Astrocyte (in vitro differentiated cells and primary cell): ENCODE data around the gene EPB41L1. TPM values are rescaled to one million over a fixed set of nuclear protein-coding genes. Genes with fewer than 3 reads are reported as not detected.

Source experiments
- DNase-seq: peaks from one replicate; pipeline ENCODE4 v3.0.0-alpha.2; 2010; ENCODE audit warnings: low read depth
- FAIRE-seq: peaks from 2 replicates; lab custom pipeline; 2011; peaks lifted over from hg19 to GRCh38; lab: Jason Lieb, UNC
- H2AFZ ChIP-seq: 2 replicates; pipeline ENCODE4 v1.6.0; 2012; ENCODE audit warnings: low read depth, low read length, inconsistent platforms
- H3K27ac ChIP-seq: 2 replicates; pipeline ENCODE4 v1.5.1; 2011; ENCODE audit warnings: low read depth, low read length, inconsistent platforms
- H3K27me3 ChIP-seq: 2 replicates; pipeline ENCODE4 v1.6.0; 2011; ENCODE audit warnings: low read length, inconsistent platforms; ENCODE audit not compliant: insufficient read depth
- H3K36me3 ChIP-seq: 2 replicates; pipeline ENCODE4 v1.5.1; 2011; ENCODE audit warnings: low read length, inconsistent platforms; ENCODE audit not compliant: insufficient read depth
- H3K4me1 ChIP-seq: 2 replicates; pipeline ENCODE4 v1.5.1; 2011; ENCODE audit warnings: low read length, inconsistent platforms; ENCODE audit not compliant: insufficient read depth
- H3K4me2 ChIP-seq: 2 replicates; pipeline ENCODE4 v1.6.0; 2012; ENCODE audit warnings: low read length, inconsistent platforms
- H3K4me3 ChIP-seq: 2 replicates; pipeline ENCODE4 v1.5.1; 2011; ENCODE audit warnings: low read depth, mild to moderate bottlenecking, low read length, inconsistent platforms; ENCODE audit not compliant: insufficient read depth
- H3K79me2 ChIP-seq: 2 replicates; pipeline ENCODE4 v1.6.0; 2012; ENCODE audit warnings: mild to moderate bottlenecking, low read length, inconsistent platforms; ENCODE audit not compliant: insufficient read depth
- H3K9ac ChIP-seq: 2 replicates; pipeline ENCODE4 v1.6.0; 2012; ENCODE audit warnings: mild to moderate bottlenecking, low read length, inconsistent platforms
- H3K9me3 ChIP-seq: 2 replicates; pipeline ENCODE4 v1.5.1; 2012; ENCODE audit warnings: low read depth, mild to moderate bottlenecking, low read length, inconsistent platforms; ENCODE audit not compliant: insufficient read depth
- H4K20me1 ChIP-seq: 2 replicates; pipeline ENCODE4 v1.6.0; 2012; ENCODE audit warnings: low read length, inconsistent platforms; ENCODE audit not compliant: insufficient read depth
- H3K27ac Mint-ChIP-seq: one replicate; pipeline ENCODE4 v1.8.0; 2021; ENCODE audit warnings: mild to moderate bottlenecking, mixed read lengths; ENCODE audit not compliant: unreplicated experiment
- H3K27me3 Mint-ChIP-seq: one replicate; pipeline ENCODE4 v1.8.0; 2021; ENCODE audit warnings: low read depth, mixed read lengths; ENCODE audit not compliant: unreplicated experiment
- H3K36me3 Mint-ChIP-seq: one replicate; pipeline ENCODE4 v1.8.0; 2021; ENCODE audit warnings: low read depth, mixed read lengths; ENCODE audit not compliant: unreplicated experiment
- H3K4me1 Mint-ChIP-seq: one replicate; pipeline ENCODE4 v1.8.0; 2021; ENCODE audit warnings: low read depth, mixed read lengths; ENCODE audit not compliant: unreplicated experiment
- H3K4me3 Mint-ChIP-seq: one replicate; pipeline ENCODE4 v1.8.0; 2021; ENCODE audit warnings: mild to moderate bottlenecking, moderate library complexity, mixed read lengths; ENCODE audit not compliant: unreplicated experiment
- H3K9me3 Mint-ChIP-seq: one replicate; pipeline ENCODE4 v1.8.0; 2021; ENCODE audit warnings: mild to moderate bottlenecking, mixed read lengths; ENCODE audit not compliant: unreplicated experiment
- EZH2 ChIP-seq: IDR thresholded peaks from 2 replicates; pipeline ENCODE4 v1.6.1; 2012; ENCODE audit warnings: mild to moderate bottlenecking, low read length, inconsistent platforms; ENCODE audit not compliant: insufficient read depth
- total RNA-seq: library from RNA; stranded (reverse); gene quantifications from 2 replicates; pipeline ENCODE4 v1.2.1, GENCODE V29; 2021
- TF ChIP-seq, protein P1 (sequence below): IDR thresholded peaks from 2 replicates; pipeline ENCODE4 v1.5.1; 2011; ENCODE audit warnings: low read depth, mild to moderate bottlenecking, inconsistent platforms, low read length, moderate library complexity; ENCODE audit not compliant: insufficient read depth

Gene EPB41L1
- total RNA-seq, 1 donor from 2014 or later = 39.4 TPM

DNA sequence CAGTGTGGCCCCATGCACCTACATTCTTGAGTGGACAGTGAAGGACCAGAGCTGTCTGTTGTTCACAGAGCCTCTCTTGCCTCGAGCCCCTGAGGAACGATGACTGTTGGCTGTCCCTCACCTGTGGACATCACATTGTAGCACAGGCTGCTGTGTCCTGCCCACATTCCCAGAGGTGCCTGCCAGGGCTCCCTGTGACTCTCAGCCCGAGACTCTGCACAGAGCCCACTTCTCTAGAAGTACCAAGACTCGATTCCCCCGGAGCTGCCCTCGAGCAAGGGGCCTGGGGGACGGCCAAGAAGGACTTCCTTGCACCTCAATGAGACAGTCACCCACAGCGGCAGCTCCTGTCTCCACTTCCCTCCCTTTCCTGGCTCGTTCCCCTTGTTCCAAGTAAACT is 123.0 kb downstream of the EPB41L1 start:
- FAIRE-seq = no peak

DNA sequence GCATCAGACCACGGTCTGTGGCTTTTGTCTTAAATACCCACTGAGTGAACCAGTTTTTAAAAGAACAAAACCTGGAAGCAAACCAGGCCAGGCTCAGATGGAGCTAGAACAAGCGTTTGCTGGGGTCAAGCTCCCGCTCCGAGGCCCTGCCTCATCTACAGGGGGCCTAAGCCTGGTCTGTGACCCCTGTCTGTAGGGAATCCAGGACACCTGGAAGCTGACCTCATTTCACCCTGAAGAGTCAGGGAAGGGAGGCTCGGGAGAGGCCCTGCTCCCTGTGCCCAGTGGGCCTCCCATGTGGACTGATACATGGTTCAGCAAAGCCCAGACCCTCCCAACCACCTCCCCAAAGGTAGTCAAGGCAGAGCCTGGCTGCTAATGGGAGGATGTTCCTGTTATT is 124.8 kb downstream of the EPB41L1 start:
- Mint-ChIP-seq H3K27me3 (peaks cover 20% of the 10 kb centered on the region), H3K9me3 (no peaks in the 10 kb centered on the region), H3K27ac (no peak overlapping the region), H3K4me1 (no peaks in the 10 kb centered on the region), H3K36me3 (no peaks in the 10 kb centered on the region), H3K4me3 (no peak overlapping the region)
- no peak overlapping the region for H2AFZ ChIP-seq
- H3K36me3 ChIP-seq = no peaks in the 10 kb centered on the region
- FAIRE-seq (no peak), DNase-seq (no peak)
- no peak overlapping the region for H3K4me2 ChIP-seq
- H3K4me3 ChIP-seq = no peak overlapping the region
- H3K27ac ChIP-seq = no peak overlapping the region
- H3K79me2 ChIP-seq = no peaks in the 10 kb centered on the region
- no peaks in the 10 kb centered on the region for H3K9me3 ChIP-seq
- H3K27me3 ChIP-seq = peaks cover 26% of the 10 kb centered on the region
- TF ChIP-seq EZH2 = no peak
- TF ChIP-seq, protein P1, sequence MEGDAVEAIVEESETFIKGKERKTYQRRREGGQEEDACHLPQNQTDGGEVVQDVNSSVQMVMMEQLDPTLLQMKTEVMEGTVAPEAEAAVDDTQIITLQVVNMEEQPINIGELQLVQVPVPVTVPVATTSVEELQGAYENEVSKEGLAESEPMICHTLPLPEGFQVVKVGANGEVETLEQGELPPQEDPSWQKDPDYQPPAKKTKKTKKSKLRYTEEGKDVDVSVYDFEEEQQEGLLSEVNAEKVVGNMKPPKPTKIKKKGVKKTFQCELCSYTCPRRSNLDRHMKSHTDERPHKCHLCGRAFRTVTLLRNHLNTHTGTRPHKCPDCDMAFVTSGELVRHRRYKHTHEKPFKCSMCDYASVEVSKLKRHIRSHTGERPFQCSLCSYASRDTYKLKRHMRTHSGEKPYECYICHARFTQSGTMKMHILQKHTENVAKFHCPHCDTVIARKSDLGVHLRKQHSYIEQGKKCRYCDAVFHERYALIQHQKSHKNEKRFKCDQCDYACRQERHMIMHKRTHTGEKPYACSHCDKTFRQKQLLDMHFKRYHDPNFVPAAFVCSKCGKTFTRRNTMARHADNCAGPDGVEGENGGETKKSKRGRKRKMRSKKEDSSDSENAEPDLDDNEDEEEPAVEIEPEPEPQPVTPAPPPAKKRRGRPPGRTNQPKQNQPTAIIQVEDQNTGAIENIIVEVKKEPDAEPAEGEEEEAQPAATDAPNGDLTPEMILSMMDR = no peak
- H4K20me1 ChIP-seq = no peaks in the 10 kb centered on the region
- no peaks in the 10 kb centered on the region for H3K4me1 ChIP-seq
- no peak overlapping the region for H3K9ac ChIP-seq

More for the DNA sequence above, 123.0 kb downstream of the EPB41L1 start:
- Mint-ChIP-seq H3K36me3 (no peaks in the 10 kb centered on the region), H3K27me3 (peaks cover 20% of the 10 kb centered on the region), H3K4me1 (no peaks in the 10 kb centered on the region), H3K4me3 (no peak overlapping the region), H3K27ac (no peak overlapping the region), H3K9me3 (no peaks in the 10 kb centered on the region)
- Histone ChIP-seq H2AFZ (no peak overlapping the region), H3K9ac (no peak overlapping the region), H3K27ac (no peak overlapping the region), H3K9me3 (no peaks in the 10 kb centered on the region), H3K4me1 (no peaks in the 10 kb centered on the region), H3K27me3 (peaks cover 25% of the 10 kb centered on the region), H3K79me2 (no peaks in the 10 kb centered on the region), H3K4me2 (no peak overlapping the region), H3K4me3 (no peak overlapping the region), H3K36me3 (no peaks in the 10 kb centered on the region), H4K20me1 (no peaks in the 10 kb centered on the region)
- no peak for DNase-seq
- TF ChIP-seq, protein P1 = no peak
- no peak for TF ChIP-seq EZH2

DNA sequence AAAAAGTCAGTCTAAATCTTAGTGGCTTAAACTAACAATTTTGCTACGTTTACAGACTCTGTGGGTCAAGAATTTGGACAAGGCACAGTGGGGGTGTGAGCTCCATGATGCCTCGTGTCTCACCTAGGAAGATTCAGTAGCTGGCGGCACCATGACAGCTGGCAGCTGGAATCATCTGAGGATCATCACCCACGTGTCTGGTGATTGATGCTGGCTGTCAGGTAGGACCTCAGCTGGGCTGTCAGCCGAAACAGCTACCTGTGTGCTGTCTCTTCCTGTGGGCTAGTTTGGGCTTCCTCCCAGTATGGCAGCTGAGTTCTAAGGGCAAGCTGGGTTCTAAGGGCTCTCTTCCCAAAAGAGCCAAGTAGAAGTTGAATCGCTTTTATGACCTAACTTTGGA is 125.2 kb downstream of the EPB41L1 start:
- no peaks in the 10 kb centered on the region for H3K36me3 Mint-ChIP-seq
- no peak overlapping the region for H3K27ac ChIP-seq
- FAIRE-seq (no peak), DNase-seq (no peak)
- H2AFZ ChIP-seq = no peak overlapping the region
- H3K36me3 ChIP-seq = no peaks in the 10 kb centered on the region
- TF ChIP-seq EZH2 = no peak
- TF ChIP-seq, protein P1 = no peak
- H3K79me2 ChIP-seq = no peaks in the 10 kb centered on the region
- no peak overlapping the region for H3K4me3 Mint-ChIP-seq
- peaks cover 22% of the 10 kb centered on the region for H3K27me3 Mint-ChIP-seq
- no peaks in the 10 kb centered on the region for H4K20me1 ChIP-seq
- H3K27me3 ChIP-seq = peaks cover 26% of the 10 kb centered on the region
- no peaks in the 10 kb centered on the region for H3K4me1 Mint-ChIP-seq
- no peaks in the 10 kb centered on the region for H3K9me3 Mint-ChIP-seq
- no peak overlapping the region for H3K4me3 ChIP-seq
- no peaks in the 10 kb centered on the region for H3K9me3 ChIP-seq
- no peak overlapping the region for H3K4me2 ChIP-seq
- no peaks in the 10 kb centered on the region for H3K4me1 ChIP-seq
- H3K27ac Mint-ChIP-seq = no peak overlapping the region
- no peak overlapping the region for H3K9ac ChIP-seq
